DMS153 treated with DMSO at 0.1 percent for 48 hours (cell line): ENCODE measurements around the gene LMX1A.

ENCODE experiments used
- DNase-seq: peaks from one replicate; lab custom pipeline; 2025; ENCODE audit not compliant: unreplicated experiment; lab: John Stamatoyannopoulos, UW

Gene LMX1A

DNA sequence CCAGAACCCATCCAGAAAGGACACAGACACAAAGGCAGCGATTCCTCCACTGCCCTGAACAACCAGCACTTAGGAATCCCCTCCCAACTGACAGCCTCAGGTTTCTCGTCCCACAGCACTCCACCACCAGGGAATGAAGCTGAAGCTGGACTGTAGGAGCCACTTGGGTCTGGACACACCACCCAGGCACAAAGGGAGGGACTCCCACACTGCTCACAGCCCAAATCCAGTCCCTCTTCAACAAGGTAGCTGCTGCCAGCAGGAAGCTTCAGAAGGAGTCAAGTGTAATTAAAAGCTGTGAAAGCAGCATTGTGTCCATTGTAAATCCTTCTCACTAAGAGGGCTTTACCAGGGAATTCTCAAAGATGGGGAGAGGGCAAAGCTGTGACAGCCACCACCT is 29.0 kb downstream of the LMX1A start:
- DNase-seq, result no peak

DNA sequence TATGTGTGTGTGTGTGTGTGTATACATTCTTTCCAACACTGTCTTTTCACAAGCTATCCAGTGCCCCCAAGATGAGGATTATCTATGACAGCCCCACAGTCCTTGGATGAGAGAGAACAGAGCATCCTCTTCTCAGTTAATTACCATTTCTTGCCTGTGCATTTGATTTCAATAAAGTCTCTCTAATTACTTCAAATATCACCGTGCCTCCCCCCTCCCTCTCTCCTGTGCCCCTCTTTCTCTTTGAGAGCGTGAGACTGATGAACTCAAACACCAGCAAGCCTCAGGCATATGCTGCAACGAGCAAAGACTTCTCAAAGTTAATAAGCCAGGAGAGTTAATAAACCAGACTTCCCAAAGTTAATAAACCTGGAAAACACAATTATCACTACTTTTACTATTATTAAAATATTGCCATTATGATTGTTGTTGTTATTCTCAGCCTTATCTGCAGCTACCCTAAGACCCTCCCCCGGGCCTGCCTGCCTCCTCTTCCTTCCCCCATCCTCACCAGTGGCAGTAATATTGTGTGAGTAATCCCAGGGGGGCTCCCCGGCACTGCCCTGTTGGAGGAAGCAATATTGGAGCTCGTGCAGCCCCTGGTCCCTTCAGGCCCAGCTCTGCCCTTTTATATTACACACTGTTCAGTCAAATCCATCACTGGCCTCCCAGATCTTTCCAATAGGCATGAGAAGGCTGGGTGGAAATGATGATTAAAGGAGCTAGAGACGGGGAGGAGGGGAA is 30.9 kb downstream of the LMX1A start:
- DNase-seq, result no peak

- no peak for DNase-seq
Measured at GRCh38 chr1:165324050-165324449, 32.5 kb downstream of the LMX1A start.

DNA sequence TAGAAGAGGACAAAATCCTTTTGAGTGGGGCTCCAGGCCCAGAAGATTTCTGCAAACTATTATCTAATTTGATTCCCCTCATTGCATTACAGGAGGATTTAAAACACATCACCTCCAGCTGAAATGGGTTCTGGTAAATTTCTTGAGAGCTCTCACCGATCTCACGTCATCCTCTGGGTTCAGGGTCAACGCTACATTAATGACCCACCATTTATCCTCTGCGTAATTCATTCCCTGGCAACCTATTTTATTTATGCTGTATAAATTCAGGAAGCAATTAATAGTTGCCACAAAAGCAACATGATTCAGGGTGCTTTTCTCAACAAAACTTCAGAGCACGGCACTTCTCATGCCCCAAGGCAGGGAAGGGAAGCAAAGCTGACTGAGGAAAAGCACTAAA is 38.9 kb downstream of the LMX1A start:
- no peak for DNase-seq

DNA sequence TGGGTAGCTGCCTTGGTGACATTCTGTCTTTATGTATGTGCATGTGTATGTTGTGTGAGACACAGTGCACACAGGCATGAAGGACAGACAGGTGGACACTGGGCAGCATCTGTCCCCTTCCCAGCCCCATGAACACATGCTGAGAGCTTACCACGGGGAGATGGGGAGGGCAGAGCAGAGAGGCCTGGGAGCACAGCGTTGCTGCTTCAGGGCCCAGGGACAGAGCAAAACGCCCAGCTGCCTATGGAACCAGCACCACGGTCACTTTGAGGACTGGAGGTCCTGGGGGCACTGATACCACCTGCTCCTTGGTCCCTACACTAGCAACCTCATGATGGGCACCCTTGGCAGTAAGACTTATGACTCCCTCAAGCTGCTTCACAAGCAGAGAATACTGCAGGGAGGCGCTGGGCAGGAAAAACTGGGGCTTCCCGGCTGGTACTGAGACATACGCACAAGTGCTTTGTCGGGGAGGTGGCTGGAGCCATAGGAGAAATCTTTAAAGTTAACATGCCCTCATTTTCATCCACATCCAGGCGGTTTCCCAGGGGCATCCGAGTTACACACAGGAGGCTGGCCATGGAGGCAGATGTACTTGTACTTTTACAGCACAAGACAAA is 40.3 kb downstream of the LMX1A start:
- no peak for DNase-seq

- DNase-seq, result no peak
Measured at GRCh38 chr1:165315481-165315880, 41.0 kb downstream of the LMX1A start.

GRCh38 chr1:165313903-165314302 is 42.6 kb downstream of the LMX1A start:
- DNase-seq, result no peak

DNA sequence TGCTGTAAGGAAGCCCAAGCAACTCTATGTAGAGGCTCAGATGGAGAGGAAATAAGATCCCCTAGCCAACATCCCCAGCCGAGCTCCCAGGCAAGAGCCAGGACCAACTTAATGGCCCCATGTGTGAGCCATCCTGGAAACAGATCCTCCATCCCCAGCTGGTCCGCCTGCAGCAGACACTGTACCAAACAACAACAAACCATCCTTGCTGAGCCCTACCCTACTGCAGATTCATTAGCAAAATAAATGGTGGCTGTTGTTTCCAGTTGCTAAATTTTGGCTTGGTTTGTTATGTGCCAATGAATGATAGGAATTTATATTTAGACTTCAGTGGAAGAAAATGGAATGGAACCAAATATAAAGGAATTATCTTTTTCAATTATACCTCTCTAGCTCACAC is 43.9 kb downstream of the LMX1A start:
- no peak for DNase-seq

DNA sequence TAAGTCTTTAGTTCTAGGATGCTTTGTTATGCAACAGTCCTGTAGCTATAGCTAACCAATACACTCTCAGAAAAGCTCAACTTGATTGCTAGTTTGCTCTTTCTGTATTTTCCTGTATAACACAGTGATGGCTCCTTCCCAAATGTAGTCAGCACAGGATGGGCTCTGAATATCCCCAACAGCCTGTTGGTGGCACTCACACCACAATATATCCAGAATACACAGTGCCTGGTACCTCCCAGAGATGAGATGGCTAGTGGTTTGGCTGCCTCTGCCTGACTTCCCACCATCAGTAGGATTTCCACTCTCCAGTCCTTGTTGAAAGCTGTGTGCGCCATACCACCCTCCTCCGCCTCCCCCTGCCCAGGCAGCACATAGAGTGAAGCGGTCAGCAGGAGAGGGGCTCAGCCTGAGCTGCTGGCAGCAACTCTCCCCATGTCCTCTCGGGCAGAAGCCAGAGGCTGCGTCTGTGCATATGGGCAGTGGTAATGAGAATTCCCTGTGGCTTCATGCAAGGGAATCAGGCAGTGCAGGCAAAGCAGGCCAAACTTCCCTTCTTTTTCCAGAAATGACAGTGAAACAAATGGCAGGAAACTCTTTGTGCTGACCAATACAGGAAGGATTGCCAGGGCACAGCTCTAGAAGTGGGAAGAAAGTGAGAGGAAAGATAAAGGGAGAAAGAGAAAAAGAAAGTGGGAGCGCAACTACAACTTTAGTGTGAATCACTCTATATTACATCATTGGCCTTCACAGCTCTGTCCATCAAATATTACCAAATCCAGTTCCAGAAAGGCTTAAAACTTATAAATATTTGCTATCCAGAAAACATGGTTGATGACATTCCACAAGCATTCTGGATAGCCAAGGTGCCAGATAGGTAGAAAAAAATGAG is 49.7 kb downstream of the LMX1A start:
- no peak for DNase-seq

DNA sequence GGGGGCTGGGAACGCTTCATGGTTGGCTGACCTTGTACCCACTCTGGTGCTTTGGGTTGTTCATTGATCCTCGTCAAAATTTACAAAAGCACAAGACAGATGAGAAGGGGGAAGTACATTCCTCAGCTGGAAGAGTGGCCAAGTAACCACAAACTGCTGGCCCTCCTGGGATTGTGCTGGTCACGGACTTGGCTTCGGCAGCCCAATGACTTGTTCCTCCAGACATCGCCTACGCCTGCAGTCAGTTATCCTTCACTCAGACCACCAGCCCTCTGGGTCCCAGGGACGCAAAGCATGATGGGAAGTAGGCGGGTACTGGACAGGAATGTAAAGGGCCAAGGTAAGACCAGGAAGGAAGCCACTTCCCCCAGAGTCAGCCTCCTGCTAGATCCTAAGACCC is 53.1 kb downstream of the LMX1A start:
- no peak for DNase-seq

DNA sequence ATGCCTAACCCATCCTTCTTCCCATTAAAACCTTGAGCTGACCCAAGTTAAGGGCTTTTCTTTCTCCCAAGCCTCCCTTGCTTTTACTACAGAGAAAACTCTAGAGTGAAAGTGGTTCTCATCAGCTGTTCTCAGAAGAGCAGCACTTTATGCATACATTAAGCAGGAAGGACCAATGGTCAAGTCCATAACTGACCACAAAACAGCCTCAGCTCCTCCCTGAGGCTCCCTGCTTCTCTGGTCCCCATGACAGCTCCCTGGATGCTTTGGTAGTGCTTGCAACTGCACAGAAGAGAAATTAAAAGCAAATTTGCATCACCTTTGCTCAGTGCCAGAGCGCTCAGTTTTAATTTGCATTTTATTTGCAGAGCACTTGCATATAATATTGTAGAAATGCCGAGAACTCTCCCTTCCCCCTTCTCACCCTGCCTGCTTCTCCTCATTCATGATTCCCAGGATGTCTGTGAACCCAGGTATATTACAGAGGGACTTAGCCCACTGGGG is 56.1 kb downstream of the LMX1A start:
- no peak for DNase-seq

DNA sequence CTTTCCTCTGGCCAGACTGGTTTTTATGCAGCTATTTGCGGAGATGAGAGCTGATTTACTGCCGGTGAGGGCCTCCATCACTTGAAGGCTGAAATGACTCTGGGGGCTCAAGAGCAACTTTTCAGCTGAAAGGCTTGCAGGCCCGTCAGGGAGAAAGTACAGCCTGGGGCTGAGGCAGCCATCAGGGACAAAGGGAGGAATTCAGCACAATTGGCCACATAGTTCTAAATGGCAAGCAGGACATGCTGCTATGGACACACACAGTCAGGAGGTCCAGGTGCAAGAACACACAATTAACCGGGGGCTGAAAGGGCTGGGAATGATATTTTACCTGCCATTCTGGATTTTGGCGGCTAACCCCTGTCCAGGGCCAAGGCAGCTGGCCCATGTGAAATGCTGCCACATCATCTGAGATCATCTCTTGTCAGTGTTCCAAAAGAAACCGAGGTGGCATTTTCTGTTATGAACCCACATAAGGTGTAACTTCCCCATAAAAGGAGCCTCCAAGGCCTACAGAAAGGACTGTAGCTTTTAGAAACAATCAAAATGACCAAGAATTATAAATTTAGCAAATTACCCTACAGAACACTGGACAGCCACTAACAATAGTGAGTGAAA is 58.2 kb downstream of the LMX1A start:
- no peak for DNase-seq

- DNase-seq, result no peak
Measured at GRCh38 chr1:165296205-165296604, 60.3 kb downstream of the LMX1A start.

DNA sequence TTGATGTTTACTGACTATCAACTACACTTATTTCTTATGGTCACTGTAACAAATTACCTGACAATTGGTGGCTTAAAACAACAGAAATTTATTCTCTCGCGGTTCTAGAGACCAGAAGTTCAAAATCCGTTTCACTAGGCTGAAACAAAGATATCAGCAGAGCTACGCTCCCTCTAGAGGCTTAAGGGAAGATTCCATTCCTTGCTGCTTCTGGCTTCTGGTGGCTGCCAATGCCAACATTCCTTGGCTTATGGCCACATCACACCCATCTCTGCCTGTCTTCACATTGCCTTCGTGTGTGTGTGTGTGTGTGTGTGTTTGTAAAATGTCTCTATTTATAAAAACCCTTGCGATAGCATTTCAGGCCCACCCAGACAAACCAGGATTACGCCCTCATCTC is 66.4 kb downstream of the LMX1A start:
- DNase-seq, result no peak

DNA sequence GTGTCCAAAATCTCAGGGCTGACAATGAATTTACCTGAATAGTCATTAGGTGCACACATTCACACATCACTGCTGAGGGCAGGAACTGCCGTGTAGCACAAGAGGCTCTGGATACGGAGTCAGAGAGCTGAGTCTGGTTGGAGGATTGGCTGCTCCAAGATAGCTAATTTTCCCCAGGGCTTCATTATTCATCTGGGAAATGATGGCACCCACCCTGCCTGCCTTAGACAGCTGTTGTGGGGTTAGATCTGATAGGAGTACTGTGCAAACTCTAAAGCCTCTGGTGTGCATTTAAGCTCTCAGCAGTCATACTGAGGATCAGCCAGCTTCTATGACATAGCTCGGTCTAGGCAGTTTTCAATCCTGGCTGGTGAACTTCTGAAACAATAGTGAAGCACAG is 67.0 kb downstream of the LMX1A start:
- DNase-seq, result no peak

DNA sequence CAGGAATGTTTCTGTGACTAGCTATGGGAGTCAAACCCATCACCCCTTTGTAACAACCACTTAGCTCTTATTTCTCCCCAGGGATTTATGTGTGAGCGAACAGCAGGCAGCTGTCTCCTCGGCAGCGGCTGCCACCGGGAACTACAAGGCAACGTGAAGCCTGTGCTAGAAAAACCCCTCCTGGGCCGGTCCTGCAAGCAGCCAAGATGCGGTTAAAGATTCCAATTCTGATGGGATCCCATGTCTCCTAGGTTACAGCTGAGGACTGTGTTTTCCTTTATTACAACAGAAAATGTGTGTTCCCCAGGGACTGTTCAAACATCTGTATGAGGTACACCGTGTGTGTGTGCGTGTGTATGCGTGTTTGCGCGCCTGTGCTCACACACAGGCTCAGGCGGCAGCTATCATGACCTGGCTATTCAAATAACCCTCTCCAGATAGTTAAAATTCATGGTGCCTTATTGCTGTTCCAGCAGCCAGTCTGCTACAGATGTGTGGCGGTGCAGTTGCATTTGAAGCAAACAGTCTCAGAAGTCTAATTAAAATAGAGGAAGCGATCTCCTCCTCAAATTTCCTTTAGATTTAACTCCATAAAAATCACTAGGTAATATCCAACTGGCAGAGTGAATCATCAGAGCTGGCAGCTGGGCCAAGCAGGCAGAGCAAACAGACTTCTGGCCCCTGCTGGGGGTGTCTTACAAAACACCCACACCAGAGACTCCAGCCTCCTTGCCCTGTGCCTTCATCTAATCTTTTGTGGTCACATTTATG is 68.0 kb downstream of the LMX1A start:
- DNase-seq, result peak; percentile 94

DNA sequence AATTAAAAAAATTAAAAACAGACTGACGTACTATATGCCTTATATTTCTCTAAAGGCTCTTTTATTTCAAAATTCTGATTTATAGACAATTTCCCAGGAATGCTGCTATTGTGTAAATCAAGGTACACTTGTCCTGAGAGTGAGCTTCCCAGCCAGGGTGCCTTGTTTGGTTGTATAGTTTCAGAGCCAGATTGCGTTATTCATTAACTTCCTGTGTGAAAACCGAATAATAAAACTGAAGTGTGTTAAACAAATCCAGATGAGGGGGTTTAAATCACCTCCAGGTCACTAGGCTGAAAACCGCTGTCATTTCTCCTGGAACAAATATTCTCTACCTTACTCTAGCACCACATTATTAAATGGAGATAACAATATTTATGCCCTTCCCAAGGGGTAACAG is 68.7 kb downstream of the LMX1A start:
- DNase-seq, result peak; percentile 79

DNA sequence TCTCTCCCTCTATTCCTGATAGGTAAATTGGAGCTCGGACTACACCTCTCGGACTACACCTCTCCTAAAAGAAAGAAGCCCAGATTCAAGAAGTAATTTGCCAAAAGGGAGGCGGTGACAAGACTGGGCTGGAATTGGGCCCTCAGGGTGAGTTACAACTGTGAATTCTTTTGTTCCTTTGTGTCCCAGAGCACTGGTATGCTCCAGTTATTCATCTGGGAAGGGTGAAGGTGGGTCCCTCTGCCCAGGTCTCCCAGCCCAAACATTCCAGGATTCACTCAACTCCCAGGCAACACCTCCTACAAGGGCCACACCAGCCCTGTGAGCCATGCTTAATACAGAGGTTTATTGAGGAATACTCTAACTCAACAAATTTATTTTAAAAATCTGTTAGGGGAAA is 69.2 kb downstream of the LMX1A start:
- no peak for DNase-seq

DNA sequence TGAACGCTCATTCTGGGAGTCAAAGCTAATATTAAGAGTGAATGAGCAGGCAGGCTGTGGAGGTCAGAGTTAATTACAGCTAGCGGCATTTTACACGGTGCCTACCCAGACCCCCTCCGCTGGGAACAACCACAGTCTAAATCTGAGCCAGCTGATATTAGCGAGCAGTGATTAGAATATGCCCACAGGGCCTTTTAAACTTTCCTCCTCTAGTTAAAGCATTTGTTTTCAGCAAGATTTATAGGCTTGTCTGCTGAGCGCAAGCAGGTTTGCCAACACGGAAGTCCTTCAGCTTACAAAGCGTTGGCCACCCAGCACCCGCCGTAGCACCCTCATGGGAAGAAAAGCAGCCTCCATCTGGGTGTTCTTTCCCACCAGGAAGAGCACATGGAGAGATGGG is 72.1 kb downstream of the LMX1A start:
- DNase-seq, result peak; percentile 89

DNA sequence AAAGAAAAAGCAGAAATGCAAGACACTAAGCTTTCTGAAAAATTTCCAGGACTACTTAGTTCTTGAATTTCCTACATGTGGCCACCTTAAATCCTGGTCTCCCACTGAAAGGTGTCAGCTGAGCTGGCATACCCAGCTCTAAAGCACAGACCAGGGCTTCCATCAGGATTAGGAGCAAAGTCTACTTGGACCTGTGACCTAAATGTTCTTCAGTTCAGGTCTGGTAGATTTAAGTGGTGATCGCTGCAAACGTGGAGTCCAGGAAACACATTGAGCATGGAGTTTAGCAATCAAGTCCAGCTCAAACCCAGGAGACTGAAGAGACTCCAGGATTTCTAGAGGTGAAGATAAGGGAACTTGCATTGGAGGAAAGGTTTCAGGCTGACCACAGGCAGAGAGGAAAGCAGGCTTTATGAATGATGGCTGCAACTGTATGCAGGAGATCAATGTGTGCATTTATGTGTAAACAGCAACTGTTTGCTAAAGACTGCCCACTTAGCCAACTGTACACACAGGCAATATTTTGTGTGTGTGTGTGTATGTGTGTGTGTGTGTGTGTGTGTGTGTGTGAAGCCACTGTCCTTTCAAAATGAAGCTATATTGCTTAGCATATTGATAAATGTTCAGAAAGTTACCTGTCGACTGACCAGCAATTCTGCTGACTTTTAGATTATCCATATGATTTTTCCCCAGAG is 75.2 kb downstream of the LMX1A start:
- no peak for DNase-seq
